HG02763 (cell line): ENCODE data around the gene CAPN1.

Source experiments
- ATAC-seq: cut with Tn5 transposase; IDR thresholded peaks from one replicate; pipeline ENCODE4 v1.9.1; 2021; ENCODE audit warnings: mild to moderate bottlenecking, moderate library complexity; ENCODE audit not compliant: unreplicated experiment

The CAPN1 gene

GRCh38 chr11:65188486-65188885, 6.8 kb downstream of the CAPN1 start:
- ATAC-seq: no peak

DNA sequence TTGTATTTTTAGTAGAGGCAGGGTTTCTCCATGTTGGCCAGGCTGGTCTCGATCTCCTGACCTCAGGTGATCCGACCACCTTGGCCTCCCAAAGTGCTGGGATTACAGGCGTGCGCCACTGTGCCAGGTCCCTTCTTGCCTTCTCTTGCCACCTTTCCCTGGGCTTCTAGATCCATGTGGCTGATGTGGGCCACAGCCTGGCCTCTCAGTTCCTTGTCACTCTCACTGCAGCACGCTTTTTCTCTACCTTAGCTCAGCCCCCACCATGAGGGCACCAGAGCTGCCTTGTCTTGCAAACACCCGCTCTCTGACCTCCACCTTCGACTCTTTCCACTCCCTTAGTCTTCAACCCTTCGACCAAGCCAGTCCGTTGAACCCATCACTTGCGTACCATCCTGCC, 7.5 kb downstream of the CAPN1 start:
- no peak for ATAC-seq

DNA sequence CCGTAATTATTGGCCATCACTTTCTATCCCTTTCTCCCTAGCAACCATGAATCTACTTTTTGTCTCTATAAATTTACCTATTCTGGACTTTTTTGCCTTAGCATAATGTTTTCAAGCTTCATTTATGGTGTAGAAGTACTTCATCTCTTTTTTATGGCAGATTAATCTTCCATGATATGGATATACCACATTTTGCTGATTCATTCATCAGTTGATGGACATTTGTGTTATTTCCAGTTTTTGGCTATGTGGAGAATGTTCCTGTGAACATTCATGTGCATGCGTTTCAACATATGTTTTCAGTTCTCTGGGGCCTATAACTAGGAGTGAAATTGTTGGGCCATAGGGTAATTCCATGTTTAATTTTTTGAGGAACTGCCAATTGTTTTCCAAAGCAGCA, 12.8 kb downstream of the CAPN1 start:
- no peak for ATAC-seq

DNA sequence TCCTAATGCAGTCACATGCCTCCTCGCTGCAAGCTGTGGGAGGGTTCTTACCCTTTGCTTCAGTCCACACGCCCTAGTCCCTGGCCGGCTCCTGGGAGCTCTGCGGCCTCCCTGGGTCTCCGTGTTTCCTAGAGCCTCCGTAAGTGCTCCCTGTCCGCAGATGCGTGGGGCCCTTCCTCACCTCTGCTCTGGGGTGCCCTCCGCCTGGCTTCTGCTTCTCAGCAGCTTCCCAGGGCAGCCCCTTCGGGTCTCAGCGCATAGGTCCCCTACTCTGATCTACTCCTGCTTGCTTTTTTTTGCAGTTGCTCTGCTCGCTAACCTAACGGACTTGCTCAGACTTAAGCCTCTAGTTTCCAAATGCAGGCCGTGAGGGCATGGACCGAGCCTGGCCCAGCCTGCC, 22.4 kb downstream of the CAPN1 start:
- no peak for ATAC-seq

DNA sequence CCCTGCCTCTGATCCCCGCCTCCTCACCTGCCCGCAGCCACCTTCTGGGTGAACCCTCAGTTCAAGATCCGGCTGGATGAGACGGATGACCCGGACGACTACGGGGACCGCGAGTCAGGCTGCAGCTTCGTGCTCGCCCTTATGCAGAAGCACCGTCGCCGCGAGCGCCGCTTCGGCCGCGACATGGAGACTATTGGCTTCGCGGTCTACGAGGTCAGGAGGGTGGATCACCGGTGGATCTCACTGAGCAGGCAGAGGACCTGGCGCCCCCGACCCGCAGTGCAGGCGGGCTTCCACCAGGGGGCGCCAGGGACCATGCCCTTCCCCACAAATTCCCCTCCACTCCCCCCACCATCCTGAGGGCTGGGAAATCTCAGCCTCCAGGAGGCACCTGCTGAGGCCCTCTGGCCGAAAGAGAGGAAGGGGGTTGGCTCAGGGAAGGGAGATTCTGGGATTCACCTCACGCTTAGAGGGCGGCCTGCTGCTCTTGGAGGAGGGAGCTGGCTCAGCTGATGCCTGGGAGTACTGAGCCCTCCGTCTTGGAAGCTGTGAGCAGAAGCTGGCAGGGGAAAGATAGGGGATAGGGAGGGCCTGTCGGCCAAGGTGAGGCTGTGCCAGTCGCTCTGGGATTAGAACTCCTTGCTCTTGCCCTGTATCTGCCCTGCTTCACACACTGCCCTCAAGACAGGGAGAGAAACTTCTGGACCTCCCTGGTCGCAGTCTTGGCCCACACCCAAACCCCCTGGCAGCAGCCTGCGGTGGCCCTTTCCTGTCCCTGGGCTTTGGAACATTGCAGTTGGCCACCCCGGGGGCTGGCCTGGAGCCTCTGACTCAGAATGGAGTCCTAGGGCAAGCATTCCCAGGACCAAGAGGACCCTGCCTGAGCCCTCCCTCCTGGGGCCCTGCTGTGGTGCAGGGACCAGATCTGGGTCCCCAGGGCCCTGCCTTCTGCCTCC, 23.2 kb downstream of the CAPN1 start:
- ATAC-seq: no peak

GRCh38 chr11:65205602-65205967, 23.9 kb downstream of the CAPN1 start:
- no peak for ATAC-seq

DNA sequence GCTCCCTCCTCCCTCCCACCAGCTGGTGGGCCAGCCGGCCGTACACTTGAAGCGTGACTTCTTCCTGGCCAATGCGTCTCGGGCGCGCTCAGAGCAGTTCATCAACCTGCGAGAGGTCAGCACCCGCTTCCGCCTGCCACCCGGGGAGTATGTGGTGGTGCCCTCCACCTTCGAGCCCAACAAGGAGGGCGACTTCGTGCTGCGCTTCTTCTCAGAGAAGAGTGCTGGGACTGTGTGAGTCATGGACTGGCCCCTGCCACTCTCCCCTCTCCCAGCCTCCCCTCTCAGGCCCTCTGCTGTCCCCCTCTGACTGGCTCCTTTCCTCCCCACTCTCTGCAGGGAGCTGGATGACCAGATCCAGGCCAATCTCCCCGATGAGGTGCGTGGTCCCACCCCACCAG, 24.7 kb downstream of the CAPN1 start:
- no peak for ATAC-seq

DNA sequence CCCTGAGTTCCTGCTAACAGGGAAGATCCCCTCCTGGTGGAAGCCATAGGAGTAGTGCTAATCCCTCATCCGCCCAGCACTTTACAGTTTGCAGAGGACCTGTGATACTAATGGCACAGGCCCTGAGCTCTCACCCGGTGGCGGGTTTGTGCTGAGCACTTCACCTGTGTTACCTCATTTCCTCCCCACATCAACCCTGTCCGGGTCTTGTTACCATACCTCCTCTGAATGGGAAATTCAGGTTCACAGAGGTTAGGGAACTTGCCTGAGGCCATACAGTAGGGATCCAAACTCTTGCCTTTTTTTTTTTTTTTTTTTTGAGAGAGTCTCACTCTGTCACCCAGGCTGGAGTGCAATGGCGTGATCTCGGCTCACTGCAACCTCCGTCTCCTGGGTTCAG, 25.2 kb downstream of the CAPN1 start:
- ATAC-seq: no peak

- no peak for ATAC-seq
These were observed 26.4 kb downstream of the CAPN1 start for GRCh38 chr11:65207918-65208784.

DNA sequence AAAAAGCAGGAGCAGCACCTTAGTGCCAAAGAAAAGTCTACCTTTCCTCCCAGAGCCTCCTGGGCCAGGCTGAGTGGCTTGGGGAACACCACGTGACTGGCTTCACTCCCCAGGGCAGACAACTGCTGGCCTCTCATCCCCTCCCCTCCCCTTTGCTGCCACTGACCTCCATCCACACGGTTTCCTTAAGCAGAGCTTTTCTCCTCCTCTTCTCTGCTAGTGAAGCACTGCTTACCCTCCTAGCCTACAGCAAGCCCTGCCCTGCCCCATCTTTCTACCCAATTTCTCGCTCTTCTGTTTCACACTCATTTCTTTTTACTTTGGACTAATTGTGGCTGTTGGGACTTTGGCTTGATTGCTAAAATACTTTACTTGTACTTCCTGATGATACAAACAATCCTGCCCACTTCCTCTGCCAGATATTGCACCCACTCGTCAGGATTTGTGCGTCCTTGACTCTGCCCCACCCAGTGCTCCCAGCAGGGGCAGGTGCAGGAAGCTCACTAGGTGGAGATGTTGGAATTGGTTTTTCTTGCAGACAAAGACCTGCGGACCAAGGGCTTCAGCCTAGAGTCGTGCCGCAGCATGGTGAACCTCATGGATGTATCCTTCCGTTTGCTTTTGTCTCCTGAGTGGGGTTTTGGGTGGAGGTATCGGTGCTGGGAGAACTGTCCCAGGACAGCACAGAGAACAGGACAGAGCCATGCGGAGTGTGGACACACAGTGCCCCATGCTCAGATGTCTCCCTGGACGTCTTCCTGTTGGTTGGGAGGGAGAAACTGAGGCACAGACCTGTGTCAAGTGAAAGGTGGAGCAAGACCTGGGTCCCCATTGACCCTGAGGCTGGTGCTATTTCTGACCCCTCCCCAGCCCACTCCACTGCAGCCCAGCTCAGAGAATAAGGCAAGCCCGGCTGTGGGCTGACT, 27.3 kb downstream of the CAPN1 start:
- ATAC-seq: no peak

GRCh38 chr11:65209711-65210360, 28.1 kb downstream of the CAPN1 start:
- ATAC-seq: no peak

DNA sequence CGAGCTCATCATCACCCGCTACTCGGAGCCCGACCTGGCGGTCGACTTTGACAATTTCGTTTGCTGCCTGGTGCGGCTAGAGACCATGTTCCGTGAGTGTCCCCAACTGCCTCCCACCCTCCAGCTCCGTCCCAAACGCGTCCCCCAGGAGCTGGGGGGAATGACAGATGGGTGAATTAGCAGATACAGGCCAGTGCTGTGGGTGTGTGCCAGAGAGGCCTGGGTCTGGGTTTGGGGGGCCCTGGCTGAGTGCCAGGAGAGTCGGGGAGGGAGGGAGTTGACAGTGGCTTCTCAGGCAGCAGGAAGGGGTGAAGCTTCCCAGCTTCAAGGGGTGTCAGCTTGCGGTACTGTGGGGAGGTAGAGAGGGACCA, 28.6 kb downstream of the CAPN1 start:
- ATAC-seq: no peak

DNA sequence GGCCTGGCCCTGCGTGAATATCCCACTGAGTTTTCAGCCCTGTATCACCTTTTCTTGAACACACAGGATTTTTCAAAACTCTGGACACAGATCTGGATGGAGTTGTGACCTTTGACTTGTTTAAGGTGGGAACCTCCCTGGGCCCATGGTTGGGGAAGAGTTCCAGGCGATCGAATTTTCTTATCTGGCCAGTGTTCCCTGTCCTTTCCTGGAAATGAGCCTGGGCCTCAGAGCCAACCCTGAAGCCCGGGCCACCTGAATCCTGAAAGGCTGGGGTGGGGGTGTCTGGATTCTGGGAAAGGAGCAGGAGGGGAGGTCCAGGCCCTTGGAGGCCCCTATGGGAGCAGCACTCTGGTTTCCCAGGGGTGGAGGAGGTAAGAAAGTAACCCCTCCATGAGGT, 29.0 kb downstream of the CAPN1 start:
- ATAC-seq: no peak

DNA sequence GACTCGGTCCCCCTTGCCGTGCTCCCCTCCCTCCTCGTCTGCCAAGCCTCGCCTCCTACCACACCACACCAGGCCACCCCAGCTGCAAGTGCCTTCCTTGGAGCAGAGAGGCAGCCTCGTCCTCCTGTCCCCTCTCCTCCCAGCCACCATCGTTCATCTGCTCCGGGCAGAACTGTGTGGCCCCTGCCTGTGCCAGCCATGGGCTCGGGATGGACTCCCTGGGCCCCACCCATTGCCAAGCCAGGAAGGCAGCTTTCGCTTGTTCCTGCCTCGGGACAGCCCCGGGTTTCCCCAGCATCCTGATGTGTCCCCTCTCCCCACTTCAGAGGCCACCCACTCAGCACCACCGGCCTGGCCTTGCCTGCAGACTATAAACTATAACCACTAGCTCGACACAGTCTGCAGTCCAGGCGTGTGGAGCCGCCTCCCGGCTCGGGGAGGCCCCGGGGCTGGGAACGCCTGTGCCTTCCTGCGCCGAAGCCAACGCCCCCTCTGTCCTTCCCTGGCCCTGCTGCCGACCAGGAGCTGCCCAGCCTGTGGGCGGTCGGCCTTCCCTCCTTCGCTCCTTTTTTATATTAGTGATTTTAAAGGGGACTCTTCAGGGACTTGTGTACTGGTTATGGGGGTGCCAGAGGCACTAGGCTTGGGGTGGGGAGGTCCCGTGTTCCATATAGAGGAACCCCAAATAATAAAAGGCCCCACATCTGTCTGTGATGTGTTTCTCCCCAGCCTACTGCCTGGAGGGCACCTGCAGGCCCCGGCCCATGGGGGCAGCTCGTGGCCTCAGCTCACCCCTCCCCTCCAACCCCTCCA, 29.8 kb downstream of the CAPN1 start:
- ATAC-seq: no peak

- no peak for ATAC-seq
These were observed 30.6 kb downstream of the CAPN1 start for GRCh38 chr11:65212226-65212801.

DNA sequence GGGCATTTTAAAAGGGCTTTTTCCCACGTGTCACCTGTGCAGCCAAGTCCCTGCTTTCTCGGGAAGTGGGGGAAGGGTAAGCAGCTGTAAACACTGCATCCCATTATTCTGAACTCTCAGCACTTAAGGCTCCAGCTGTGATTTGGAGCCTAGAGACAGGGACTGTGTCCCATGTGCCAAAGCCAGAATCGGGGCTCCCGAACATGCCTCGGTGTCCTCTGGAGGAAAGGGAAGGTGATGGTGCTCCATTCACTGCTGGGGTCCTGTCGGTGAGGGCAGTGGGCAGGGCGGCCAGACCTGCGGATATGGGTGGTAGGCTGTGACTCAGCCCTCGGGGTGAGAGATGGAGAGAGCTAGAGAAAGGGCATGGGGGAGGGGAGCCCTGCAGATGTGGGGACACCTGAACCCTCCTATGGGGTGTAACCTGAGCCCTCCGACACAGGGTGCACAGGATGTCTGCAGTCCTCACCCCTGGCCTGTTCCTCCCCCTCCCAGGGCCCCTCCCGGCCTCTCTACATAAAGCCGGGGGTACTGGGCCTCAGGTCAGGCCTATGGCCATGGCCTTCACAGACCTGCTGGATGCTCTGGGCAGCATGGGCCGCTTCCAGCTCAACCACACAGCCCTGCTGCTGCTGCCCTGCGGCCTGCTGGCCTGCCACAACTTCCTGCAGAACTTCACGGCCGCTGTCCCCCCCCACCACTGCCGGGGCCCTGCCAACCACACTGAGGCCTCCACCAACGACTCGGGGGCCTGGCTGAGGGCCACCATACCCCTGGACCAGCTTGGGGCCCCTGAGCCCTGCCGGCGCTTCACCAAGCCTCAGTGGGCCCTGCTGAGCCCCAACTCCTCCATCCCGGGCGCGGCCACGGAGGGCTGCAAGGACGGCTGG, 31.8 kb downstream of the CAPN1 start:
- no peak for ATAC-seq

GRCh38 chr11:65214212-65214845, 32.6 kb downstream of the CAPN1 start:
- ATAC-seq: no peak
